Measurements from ENCODE around the gene SLC25A22.

- TF ChIP-seq POLR2A (IDR thresholded peaks at IDR 0.05) (no peak), CTCF (IDR thresholded peaks at IDR 0.05) (no peak)
Observed at GRCh38 chr11:748007-748359, 50.1 kb downstream of the SLC25A22 start.
